ENCODE results near the gene SNTG2.

Gene SNTG2

GRCh38 chr2:1234731-1235308 lies 284.2 kb downstream of the SNTG2 start:
- DNase-seq (ENCODE audit: low read depth), result no peak
- no peak overlapping the region for H3K4me3 ChIP-seq (ENCODE audit: low read length)
- no peak for TF ChIP-seq CTCF (IDR thresholded peaks at IDR 0.05; ENCODE audit: insufficient read depth, low read depth, low read length, missing control alignments)

- DNase-seq (ENCODE audit: low read depth), result no peak
- H3K4me3 ChIP-seq (ENCODE audit: low read length), result no peak overlapping the region
- TF ChIP-seq CTCF (IDR thresholded peaks at IDR 0.05; ENCODE audit: insufficient read depth, low read depth, low read length, missing control alignments), result no peak
Observed at GRCh38 chr2:1235806-1236205, 285.2 kb downstream of the SNTG2 start.

GRCh38 chr2:1236606-1237005 lies 286.0 kb downstream of the SNTG2 start:
- no peak for TF ChIP-seq CTCF (IDR thresholded peaks at IDR 0.05; ENCODE audit: insufficient read depth, low read depth, low read length, missing control alignments)
- DNase-seq (ENCODE audit: low read depth), result no peak

DNA sequence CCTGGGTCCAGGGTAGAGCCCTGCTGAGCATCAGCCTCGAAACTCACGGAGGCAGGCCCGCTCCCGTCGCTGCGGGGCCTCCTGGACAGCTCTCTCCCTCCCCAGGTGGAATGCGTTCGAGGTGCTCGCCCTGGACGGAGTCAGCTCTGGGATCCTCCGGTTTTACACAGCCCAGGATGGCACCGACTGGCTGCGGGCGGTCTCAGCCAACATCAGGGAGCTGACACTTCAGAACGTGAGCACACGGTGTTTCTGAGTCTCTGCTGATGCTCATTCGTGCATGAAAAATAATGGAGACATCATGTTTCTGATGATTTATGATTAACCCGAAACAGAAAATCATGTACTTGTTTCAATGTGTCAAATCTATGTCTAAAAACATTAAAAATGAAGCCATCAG lies 287.1 kb downstream of the SNTG2 start:
- TF ChIP-seq CTCF (IDR thresholded peaks at IDR 0.05; ENCODE audit: insufficient read depth, low read depth, low read length, missing control alignments), result no peak
- no peak for DNase-seq (ENCODE audit: low read depth)
- no peak overlapping the region for H3K4me3 ChIP-seq (ENCODE audit: low read length)

More at GRCh38 chr2:1236606-1237005, 286.0 kb downstream of the SNTG2 start:
- no peak overlapping the region for H3K4me3 ChIP-seq (ENCODE audit: low read length)

DNA sequence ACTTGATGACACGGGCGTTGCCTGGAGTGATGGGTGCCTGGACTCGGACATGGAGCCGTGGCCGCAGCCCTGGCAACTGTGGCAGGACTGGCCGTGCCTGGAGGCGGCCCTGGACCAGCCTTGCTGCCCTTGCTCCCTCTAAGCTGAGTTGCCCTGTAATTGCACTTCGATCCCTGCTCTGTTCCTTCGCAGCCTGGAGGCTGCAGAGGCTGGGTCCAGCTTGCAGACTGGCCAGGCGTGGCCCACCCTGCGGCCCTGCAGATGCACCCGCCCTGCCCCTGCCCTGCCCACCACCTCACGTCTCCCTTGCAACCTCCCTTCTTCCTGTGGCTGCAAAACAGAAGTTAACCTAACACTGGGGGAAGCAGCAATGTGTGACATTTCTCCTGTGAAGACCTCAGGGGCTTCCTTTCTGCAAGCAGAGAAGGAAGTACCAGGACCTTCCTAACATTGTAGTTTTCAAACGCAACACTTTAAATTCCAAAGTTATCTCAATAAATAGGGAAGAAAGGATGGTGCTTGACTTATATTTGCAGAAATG lies 288.0 kb downstream of the SNTG2 start:
- DNase-seq (ENCODE audit: low read depth), result no peak
- TF ChIP-seq CTCF (IDR thresholded peaks at IDR 0.05; ENCODE audit: insufficient read depth, low read depth, low read length, missing control alignments), result no peak
- H3K4me3 ChIP-seq (ENCODE audit: low read length), result no peak overlapping the region

- no peak for TF ChIP-seq CTCF (IDR thresholded peaks at IDR 0.05; ENCODE audit: insufficient read depth, low read depth, low read length, missing control alignments)
- no peak overlapping the region for H3K4me3 ChIP-seq (ENCODE audit: low read length)
- no peak for DNase-seq (ENCODE audit: low read depth)
Observed at GRCh38 chr2:1245193-1245592, 294.5 kb downstream of the SNTG2 start.

- TF ChIP-seq CTCF (IDR thresholded peaks at IDR 0.05; ENCODE audit: insufficient read depth, low read depth, low read length, missing control alignments), result no peak
Observed at GRCh38 chr2:1246239-1246638, 295.6 kb downstream of the SNTG2 start.

More at GRCh38 chr2:1246239-1246638, 295.6 kb downstream of the SNTG2 start:
- DNase-seq (ENCODE audit: low read depth), result no peak
- no peak overlapping the region for H3K4me3 ChIP-seq (ENCODE audit: low read length)

Measured in epithelial cell of esophagus (primary cell).